ENCODE data around the gene CYTH4.

Gene CYTH4

DNA sequence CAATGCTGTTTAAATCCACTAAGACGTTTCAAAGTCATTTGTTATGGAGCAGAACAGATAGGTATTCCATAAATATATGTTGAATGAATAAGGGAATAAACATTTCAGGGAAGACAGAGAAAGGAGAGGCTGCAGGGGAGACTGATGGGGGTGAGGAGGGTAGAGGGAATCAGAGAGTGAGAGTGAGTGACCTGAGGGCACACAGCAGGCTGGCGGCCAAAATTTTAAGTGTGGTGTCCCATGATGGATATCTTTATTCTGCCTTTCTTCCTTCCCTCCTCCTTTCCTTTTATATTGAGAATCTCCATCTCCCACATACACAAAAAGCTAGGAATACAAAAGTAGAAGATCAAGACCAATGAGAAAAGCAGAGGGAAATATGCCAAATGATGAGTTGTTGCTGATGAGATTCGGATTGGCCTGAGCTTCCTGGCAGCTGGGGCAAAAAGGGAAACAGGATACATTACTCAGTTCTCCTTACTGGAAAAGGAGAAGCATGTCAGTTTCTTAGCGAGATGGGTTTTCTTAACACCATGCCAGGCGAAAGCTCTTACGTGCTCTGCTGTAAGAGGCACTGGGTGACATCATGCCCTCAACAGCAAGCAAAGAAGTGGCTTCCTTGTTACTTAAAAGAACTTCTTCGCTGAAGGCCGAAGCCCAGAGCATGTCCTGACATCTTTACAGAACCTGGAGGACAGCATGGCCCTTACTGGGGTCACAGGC lies 11.2 kb upstream of the CYTH4 start:
- no peak for DNase-seq

DNA sequence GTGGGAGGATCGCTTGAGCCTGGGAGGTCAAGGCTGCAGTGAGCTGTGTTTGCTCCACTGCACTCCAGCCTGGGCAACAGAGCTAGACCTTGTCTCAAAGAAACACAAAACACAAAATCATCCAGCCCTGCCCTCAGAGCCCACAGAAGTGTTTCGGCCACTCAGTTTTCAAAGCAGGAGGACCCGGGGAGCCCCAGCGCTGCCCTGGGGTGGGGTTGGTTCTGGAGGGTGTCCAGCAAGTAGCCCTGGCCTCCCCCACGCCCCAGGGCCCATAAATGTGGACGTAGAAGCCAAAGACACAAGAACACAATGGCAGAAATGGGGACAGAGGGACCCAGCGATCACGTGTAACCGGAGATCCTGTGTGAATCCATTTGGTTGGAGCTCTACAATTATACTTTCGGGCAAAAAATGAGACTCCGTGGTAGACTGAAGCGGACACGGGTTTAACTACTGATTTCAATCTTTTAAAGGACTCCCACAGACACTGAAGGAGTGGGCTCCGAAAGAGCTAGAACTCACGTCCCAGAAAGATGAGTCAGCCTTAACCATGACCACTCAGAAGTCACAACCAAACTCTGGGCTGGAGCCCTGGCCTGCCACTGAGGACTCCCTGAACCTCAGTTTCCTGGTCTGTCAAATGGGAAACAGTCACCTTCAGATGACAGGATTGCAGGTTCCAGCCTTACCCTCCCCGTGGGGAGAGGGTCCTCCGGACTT lies 9.0 kb upstream of the CYTH4 start:
- peak; percentile 74 for DNase-seq

DNA sequence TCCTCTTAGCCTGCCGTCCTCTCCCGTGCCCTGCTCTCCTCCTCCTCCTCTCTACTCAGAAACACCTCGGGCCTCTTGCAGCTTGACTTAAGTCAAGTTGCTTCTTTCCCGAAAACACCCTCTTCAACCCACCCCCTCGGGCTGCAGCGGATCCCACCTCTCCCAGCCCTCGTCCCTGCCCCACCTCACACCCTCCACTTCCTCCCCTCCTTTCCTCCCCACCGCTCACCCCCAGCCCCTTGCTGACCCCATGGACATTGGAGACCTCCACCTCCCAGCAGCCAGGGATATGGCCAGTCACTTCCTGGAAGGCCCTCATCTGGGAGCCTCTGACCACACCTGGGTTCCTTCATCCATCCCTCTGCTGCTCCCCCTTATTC lies 8.5 kb upstream of the CYTH4 start:
- no peak for DNase-seq

DNA sequence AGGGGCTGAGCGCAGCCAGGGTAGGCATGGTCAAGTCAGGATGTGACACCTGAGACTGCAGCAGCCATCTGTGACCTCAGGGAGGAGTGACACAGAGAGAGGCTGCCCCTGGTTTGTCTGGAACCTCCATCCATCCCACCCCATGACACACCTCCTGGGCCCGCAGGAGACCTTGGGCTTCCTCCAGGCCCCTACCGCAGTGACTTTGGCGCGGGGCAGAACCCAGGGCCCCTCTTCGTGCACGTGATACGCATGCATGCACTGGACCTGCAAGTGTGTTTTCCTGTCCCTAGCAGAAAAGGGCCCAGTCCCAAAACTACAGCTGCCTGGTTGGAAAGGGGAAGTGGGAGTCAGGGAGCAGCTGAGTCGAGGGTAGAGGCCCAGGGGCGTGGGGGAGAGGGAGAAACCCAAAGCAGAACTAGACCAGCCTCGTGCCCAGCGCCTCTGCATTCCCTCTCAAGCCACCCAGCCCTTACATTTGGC lies 7.9 kb upstream of the CYTH4 start:
- DNase-seq: no peak

DNA sequence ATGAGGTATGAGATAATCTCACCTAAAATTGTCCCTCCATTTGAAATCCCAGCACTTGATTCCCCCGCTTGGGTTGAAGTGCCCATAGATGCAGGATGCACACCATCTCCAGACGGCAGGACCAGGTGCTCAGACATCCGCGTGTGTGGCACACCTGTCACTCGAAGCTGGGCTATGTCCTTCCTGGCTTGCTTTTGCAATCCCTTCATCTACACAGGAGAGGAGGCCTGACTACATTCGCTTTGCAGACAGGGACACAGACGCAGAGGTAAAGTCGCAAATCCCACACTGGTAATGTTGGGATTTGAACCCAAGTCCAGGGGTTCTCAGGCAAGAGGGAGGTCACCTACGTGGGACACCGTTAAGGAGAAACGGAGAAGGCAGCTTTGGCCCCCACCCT lies 7.2 kb upstream of the CYTH4 start:
- no peak for DNase-seq

DNA sequence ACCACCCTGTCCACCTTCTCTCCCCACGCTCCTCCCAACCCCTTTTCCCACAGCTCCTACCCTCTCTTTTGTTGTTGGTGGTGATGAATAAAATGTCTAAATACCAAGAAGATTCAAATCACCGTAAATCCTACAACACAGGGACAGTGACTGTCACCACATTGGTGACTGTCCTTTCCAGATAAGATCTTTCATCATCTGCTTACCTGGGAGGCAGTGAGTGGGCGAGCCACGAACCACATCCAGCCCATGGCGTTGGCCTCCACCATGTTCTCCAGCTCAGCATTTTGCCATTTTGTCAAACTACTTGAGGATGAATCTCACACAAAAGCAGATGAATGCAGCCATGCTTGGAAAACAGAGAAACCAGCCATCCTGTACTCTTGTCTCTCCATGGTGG lies 6.7 kb upstream of the CYTH4 start:
- DNase-seq: no peak

DNA sequence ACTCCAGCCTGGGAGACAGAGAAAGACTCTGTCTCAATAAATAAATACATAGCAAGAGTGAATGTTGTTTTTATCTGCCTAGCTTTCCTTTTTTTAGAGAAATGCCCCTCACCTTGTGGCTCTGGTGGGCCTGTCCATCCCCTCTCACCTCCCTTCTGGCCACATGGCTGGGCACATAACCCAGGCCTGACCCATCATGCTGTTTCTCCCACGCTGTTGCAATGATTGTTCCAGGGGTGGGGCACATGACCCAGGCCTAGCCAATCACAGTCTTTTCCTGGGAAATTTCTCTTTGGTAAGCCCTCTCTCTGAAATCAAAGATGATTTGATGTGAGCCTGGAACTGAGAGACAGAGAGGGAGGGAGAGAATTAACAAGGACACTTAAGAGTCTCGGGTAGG lies 5.5 kb upstream of the CYTH4 start:
- no peak for DNase-seq

DNA sequence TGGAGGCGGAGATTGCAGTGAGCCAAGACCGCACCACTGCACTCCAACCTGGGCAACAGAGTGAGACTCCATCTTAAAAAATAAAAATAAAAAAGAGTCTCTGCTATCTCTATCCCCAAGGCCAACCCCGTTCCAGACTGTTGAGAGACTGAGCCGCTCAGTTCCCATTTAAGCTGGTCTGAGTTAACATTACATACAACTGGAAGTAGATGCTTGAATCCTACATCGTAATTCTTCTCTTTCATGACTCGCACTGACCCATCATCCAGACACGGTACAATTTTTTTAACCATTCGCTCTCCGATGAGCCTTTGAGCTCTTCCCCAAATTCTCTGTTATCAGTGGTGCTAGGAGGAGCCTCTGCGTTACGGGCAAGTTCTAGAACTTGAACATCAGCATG lies 4.9 kb upstream of the CYTH4 start:
- DNase-seq: peak; percentile 15

DNA sequence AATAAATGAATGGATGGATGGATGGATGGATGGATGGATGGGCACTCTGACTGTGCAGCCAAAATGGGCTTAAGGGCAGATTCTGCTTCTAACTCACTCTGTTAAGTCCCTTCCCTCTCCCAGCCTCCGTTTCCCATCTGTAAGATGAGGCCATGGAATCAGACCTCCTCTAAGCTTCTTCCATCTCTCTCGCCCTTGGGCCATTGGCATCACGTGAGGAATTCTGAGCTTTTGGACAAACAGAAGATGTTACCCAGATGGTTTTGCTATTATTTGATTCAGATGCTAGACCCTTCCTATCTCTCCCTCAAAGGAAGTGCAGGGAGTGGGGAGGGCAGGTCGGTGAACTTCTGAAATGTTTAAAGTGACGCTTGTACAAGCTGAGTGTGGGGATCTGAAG lies 4.0 kb upstream of the CYTH4 start:
- DNase-seq: no peak

DNA sequence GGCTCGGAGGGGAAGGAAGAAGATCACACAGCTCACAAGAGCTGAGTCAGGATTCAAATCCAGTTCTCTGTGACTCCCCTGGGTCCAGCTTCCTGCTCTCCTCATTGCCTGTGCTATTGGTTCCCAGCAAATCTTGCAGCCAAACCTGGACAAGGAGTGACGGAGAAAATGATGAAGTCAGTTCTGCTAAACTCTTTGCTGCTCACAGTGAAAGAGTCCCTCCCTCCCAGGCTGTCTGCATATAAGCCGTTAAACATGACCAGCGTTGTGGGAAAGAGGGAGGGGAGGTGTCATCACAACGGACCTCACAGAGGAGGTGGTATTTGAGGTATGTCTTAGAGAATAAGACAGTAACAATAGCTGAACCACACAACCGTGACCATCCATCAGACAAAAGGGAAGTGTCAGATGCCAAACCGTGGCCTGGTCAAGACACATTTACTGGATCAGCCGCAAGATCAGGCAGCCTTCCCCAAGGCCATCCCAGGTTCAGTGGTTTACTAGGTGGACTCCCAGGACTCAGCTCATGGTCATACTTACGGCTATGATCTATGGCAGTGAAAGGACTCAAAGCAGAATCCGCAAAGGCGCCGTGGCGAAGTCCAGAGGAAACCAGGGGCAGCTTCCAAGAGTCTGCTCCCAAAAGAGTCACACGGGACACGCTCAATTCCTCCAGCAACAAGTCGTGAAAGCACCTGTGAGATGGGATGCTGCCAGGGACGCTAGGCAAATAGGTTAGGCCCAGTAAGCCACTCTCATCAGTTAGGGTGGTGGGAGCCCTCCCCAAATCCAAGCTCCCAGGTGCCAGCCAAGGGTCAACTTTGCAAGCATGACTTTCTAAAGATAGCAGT lies 2.8 kb upstream of the CYTH4 start:
- no peak for DNase-seq

DNA sequence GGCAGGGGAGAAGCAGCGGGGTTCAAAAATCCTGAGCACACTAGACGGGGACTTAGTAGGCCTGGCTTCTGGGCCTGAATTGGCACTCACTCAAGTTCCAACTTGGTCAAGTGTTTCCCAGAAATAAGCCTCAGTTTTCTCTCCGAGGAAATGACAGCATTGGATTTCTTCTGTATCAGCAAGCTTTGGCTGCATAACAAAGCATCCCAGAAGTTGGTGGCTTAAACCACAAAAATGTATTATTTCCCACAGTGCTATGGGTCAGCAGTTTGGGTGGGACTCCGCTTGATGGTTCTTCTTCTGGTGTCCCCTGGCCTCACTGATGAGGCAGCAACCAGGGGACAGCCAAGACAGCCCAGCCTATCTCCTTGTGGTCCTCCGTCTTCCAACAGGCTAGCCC lies 1.6 kb upstream of the CYTH4 start:
- no peak for DNase-seq

DNA sequence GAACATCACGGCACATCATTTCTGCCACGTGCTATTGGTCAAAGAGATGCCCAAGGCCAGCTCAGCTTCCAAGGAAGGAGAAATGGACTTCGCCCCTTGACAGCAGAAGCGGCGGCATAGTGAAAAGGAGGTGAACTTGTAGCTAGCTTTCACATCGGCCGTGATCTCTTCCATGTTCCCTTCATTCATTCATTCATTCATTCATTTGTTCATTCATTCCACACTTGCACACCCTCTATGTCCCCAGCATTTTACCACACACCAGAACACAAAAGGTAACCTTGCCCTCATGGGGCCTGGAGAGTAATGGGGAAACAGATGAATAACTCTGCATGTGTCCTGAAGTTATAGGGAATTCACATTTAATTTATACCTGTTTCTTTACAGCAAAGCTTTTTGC lies 1.1 kb upstream of the CYTH4 start:
- DNase-seq: no peak

DNA sequence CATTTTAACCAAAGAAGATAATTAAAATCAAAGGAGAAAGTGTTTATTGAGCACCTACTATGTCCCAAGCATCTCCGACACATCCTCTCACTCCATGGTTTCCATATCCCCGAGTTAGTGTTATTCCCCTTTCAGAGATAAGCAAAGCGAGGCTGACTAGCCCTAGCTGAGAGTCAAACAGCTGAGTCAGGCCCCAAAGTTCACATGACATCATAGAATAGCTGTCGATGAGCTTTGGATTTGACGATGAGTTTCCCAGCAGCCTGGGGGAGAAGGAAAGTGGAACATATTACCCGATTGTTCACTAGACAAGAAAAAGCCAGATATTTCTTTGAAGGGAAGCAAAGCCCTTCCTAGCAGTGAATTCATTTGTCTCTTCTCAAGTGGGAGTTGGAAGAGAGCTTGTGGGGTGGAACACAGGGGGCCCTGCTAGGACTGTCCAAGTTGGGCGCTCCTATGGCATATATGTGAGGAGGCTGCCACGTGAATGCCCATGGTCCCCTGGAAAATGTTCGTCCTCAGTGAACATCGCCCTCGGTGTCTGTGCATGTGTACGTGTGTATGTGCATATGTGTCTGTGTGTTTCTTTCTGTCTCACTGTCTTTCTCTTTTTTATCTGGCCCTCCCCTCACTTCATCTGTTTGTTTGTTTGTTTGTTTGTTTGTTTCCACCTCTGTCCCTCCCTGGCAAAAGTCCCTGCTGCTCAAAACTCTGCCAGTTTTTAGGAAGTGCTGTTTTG lies 493 bp upstream of the CYTH4 start:
- no peak for DNase-seq

DNA sequence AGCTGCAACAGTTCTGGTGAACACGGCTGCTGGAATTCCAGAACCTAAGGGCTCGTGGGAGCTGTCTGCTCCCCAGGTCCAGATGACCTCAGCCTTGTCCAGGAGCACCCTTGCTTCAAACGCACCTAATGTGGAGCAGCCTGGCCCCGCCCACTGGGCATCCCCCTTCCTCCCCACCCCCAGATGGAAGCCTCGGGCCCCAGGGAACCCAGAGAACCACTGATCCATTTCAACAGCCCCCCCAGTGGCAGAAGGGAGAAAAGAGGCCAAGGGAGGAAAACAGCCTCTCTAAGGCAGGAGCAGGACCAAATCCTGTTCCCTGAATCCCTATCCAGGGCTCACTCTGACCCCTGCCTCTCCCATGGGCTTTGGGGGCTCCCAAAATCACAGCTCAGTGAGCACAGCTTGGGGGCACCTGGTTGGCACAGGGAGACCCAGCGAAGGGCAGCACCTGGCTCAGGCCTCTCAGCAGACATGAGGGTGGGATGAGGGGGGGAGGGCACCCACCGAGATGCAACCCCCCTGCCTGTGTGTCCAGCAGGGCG lies 1.2 kb downstream of the CYTH4 start:
- no peak for DNase-seq

DNA sequence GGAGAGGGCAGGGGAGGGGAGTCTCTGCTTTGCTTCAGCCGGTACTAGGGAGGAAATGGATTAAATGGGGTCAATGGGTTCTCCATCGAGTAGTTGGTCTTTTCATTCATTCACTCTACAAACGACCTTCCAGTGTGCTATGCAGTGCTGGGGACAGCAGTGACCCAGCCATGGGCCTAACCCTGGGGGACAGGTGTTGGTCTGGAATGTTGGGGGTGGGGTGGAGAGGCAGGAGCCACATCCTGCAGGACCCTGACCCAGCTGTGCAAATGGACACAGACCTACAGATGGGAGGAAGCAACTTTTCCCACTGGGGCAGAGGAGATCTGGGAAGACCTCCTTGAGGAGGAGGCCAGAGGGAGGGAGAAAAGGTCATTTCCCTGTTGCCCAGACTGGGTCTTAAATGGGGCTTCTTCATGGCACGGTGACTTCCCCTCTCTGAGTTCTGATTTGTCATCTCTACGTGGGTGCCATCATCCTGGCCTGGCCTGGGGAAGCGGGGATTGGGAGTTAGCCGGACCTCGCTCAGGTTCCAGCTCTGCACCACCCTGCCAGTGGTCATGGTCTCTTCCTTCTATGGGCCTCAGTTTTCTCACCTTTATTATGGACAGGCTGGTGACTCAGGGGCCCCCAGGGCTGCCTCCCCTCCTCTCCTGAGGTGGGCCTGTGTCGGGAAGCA lies 2.0 kb downstream of the CYTH4 start:
- no peak for DNase-seq

DNA sequence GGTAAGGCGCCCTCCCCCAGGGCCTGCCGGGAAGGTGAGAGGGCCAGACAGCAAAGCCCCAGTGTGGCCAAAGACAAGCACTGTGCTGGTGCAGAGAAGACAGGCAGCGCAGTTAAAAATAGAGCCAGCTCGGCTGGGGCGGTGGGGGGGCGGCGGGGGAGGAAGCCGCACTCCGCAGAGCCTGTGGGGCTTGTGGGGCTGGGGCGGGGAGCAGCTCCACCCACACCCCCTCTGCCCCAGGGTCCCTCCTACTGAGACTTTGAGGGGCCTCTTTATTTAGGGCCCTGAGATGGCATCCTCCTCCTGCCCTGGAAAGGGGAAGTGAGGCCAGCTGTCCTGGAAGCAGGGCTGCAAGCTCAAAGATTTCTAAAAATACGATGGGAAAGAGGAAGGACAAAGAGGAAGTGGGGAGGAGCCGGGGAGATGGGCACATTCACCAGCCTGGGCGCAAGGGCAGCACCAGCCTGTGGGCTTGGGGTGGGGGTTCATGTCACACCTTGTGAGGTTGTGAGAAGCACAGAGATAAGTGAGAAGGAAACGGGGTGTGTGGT lies 2.6 kb downstream of the CYTH4 start:
- no peak for DNase-seq

DNA sequence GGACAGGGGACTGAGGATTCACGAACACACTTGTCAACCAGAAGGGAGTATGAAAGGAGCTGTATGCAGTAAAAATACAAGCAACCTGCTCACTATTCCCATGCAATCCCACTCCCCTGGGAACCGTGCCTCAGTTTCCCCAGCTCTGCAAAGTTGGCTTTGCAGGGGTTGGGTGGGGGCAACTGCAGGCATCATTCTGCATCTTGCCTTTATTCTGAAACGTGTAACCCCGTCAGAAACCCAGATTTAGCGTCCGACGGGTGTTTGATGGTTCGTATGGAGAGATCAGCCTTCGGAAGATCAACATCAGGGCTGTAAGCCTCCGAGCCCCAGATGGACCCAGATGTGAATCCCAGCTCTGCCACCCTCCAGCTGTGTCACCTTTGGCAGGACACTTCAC lies 3.6 kb downstream of the CYTH4 start:
- no peak for DNase-seq

DNA sequence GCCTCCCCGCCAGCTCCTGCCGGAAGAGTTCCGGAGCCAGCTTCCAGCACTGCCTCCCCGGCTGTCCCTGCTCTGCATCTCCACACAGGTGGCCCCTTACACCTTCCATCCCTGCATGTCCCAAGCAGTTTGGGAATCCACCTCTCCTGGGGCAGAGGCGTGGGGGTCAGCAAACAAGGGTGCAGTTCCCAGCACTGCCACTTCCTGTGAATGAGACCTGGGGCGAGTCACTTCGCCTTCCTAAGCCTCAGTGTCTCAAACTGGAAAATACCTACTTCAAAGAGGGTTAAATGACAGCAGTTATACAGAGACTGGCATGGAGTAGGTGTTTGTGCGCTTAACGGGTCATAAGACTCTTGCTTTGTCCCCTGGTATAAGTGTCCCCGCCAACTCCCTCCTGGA lies 5.2 kb downstream of the CYTH4 start:
- no peak for DNase-seq

DNA sequence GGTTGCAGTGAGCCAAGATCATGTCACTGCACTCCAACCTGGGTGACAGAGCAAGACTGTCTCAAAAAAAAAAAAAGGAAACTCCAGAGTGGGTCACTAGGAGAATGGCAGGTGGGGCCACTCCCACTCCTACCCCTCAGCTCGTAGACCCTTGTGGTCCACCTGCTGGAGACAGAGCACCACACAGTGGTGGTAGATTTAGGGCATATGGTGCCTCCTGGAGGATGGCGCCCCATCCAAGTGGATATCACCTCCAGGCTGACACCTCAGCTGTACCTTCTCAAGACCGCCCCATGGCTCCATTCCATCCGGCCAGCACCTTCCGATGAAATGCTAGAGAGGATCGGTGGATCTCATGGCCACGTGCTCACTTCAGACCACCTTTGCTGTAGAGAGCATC lies 6.2 kb downstream of the CYTH4 start:
- no peak for DNase-seq

DNA sequence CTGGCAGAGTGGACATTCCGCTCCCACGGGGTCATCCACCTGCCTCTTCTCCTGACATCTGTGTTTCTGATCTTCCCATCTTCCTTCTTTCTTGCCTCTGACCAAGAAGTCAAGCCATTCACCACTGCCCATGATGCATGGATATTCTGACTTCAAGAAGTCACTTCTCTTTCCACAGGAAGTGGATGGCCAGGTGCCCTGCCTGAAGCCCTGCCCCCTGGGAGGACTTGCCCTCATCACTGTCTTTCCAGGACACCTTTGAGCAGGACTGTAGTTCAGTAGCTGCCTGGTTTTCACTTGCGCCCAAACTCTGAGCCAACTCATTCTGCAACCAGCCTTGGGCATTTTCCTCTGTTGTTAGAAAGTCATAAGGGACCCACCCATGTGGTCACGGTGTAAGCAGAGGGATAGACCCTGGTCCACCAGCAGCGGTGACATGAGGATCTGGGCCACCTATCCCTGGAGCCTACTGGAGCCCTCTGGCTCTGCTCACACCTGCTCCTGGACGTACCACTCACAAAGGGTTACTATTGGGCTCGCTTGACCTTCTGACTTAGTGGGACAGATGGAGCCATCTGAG lies 6.9 kb downstream of the CYTH4 start:
- no peak for DNase-seq

DNA sequence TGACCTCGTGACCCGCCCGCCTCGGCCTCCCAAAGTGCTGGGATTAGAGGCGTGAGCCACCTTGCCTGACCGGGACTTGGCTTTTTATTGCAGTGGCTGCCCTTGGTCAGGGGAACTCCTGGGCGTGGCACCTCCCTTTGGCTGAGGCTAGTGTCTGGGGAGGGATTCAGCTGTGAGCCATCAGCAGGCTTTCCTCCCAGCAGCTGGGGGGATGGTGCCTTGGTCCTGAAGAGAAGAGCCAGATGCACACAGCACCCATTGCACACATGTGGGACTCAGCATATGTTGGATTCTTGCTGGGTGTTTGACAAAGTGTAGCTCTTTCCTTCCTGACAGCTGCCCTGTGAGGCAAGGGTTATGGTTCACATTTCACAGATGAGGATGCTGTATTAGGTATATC lies 8.4 kb downstream of the CYTH4 start:
- no peak for DNase-seq

Data from fibroblast of skin of back (primary cell).